ENCODE measurements around the gene DDX21.
"Not testable (repeated sequence)": the region's sequence is repeated elsewhere in the genome, so short reads cannot be mapped to it uniquely, and the experiment has no call there.

The DDX21 gene

GRCh38 chr10:68988530-68989316 is 32.8 kb downstream of the DDX21 start, which contains the start of gene KIFBP:
TSS of gene KIFBP (plus strand) at chr10:68988803. CDS start at chr10:68988833, 30 bp downstream.
- peak; percentile 64 for DNase-seq

DNA sequence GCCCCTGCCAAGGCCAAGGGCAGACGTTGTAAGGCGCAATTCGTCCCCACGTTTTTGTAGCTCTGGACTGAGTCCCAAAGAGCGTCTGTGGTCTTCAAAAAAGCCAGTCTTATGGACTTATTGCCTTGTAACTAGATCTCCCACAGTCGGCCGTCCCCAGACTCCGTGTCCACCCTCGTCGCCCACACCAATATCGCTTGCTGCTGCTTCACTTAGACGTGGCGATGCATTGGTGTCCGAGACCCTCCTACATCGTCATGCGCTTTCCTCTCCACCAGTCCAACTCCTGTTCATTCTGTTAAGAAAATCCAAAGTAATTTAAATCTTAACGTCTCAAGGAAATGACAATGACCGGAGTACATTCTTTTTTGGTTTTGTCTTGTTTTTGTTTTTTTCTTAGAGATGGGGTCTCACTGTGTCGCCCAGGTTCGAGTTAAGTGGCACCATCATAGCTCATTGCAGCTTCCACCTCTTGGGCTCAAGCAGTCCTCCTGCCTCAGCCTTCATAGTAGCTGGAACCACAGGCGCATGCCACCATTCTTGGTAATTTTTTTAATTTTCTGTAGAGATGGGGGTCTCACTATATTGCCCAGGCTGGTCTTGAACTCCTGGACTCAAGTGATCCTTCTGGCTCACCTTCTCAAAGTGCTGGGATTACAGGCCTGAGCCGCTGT is 33.5 kb downstream of the DDX21 start:
- DNase-seq = no peak

- no peak for DNase-seq
These were observed 36.9 kb downstream of the DDX21 start for GRCh38 chr10:68992636-68993440.

DNA sequence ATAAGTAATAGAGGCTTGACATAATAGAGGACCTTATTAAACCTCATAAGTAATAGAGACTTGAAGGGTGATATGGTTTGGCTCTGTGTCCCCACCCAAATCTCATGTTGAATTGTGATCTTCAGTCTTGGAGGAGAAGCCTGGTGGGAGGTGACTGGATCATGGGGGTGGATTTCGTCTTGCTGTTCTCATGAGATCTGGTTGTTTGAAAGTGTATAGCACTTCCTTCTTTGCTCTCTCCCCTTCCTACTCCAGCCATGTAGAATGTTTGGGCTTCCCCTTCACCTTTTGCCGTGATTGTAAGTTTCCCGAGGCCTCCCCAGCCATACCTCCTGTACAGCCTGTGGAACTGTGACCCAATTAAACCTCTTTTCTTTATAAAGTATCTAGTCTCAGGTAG is 41.2 kb downstream of the DDX21 start:
- no peak for DNase-seq

- DNase-seq = no peak
These were observed 48.9 kb downstream of the DDX21 start for GRCh38 chr10:69004821-69005220.

DNA sequence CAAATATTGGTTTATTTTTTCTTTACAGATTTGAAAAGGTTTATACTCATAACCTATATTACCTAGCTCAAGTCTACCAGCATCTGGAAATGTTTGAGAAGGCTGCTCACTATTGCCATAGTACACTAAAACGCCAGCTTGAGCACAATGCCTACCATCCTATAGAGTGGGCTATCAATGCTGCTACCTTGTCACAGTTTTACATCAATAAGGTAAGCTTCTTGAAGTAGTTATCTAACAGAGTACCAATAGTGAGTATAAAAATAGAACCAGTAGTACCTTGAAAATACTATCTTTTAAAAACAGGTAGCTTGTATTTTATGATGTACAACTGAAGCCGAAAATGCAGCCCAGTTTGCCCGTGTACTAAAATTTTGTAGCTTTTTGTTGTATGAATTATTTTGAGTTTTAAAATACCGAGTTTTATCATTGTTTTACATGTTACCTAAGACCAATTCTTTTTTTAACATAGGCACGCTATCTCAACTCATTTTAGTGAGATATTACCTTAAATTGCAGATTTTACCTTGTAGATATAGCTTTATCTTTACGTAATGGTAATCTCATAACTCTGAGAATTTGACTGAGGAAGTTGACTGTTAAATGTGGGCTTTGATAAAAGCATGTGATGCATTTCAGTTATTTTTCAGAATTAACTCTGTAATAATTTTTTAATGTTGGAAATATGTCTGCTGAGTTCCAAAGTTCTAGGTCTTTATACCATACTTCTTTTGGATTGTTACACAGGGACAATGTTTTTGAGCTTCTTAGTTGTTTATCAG is 49.9 kb downstream of the DDX21 start:
- no peak for DNase-seq

GRCh38 chr10:69007260-69007659 is 51.3 kb downstream of the DDX21 start:
- DNase-seq = no peak

DNA sequence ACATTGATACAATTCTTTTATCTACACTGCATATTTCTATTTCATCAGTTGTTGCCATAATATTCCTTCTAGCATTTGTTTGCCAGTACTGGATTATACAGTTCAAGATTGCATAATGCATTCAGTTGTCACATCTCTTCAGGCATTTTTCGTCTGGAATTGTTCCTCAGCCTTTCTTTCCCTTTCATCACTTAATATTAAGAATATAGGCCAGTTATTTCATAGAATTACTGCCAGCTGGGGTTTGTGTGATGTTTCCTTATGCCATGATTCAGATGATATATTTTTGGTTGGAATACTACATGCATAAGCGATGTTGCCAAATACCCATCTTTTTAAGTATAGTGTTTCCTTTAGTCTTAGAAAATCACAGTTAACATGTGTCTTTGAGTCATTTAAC is 53.4 kb downstream of the DDX21 start:
- DNase-seq = no peak

- DNase-seq = no peak
These were observed 54.2 kb downstream of the DDX21 start for GRCh38 chr10:69010151-69010640.

- not testable (repeated sequence) for DNase-seq
These were observed 56.8 kb downstream of the DDX21 start for GRCh38 chr10:69012778-69013177.

DNA sequence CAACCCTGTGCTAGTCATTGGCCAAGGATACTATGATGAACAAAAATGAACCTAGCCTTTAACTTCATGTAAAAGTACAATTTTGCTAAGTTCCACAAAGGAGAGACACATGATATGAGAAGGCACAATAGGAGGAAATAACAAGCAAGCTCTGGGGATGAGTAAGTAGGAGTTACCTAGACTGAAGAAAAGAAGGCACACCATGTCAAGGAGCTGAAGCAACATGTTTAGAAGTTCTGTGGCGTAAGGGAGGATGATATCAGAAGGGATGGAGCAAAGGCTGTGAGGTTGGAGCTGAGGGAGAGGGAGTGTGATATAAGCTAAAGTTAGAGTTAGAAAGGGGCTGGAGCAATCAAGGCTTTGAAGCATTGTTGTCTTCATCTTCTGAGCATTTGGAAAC is 58.2 kb downstream of the DDX21 start:
- DNase-seq = no peak

DNA sequence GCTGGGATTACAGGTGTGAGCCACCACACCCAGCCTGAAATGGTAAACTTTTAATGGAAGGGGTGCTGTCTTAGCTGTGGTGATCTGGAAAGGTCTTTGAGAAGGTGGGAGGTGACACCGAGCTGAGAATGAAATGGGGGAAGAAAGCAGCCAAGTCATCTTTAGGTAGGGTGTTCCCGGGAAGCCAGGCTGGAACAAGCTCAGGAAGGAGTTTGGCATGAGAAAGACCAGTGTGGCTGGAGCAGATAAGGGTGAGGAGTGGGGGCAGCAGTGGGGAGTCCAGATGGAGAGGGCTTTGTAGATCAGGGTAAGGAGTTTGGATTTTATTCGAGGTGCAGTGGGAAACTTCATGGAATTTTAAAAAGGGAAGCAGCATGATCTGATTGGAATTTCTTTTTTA is 62.6 kb downstream of the DDX21 start:
- no peak for DNase-seq

DNA sequence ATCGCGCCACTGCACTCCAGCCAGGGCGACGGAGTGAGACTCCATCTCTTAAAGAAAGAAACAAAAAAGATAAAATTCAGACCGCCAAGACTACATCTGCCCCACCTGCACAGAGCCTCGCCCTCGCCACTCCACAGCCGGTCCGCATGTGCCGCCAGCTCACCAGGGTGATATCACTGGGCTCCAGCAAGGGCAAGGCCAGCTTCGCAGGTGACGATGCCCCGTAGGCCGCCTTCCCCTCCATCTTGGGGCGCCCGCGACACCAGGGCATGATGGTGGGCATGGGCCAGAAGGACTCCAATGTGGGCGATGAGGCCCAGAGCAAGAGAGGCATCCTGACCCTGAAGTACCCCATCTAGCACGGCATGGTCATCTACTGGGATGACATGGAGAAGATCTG is 66.6 kb downstream of the DDX21 start:
- DNase-seq = no peak

DNA sequence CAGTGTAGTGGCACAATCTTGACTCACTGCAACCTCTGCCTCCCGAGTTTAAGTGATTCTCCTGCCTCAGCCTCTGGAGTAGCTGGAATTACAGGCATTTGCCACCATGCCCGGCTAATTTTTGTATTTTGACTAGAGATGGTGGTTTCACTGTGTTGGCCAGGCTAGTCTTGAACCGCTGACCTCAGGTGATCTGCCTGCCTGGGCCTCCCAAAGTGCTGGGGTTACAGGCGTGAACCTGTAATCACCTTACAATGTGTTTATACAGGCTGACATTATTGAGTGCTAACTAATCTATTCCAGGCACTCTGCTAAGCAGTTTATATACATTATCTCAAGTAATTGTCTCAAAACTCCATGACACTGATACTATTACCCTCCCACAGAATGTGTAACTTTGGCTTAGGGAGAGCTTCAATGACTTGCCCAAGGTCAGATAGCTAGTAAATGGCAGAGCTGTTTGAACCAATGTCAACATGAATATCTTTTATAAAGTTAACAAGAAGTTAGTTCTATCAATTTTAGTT is 69.5 kb downstream of the DDX21 start:
- no peak for DNase-seq

DNA sequence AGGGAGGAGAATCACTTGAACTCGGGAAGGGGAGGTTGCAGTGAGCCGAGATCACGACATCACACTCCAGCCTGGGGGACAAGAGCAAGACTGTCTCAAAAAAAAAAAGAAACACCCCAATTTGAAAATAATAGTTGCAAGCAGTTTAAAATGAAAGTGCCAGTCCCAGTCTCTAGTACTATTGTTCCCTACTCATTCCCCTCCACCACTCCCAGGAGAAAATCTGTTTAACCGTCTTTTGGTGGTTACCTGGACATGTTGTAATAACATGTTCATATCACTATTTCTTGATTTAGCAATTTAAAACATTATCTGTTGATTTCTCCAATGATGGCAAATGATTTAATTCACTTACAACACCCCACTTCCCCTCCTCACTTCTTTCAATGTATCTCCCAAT is 77.3 kb downstream of the DDX21 start:
- DNase-seq = no peak

Measured in 8988T (cell line).